22Rv1 (cell line): ENCODE results near the gene C2orf76.

ENCODE experiments used
- ZFX ChIP-seq: fragments of 450-650 bp; IDR thresholded peaks from 2 replicates; pipeline ENCODE4 v1.6.1; 2017; ENCODE audit warnings: antibody characterized with exemption, borderline replicate concordance
- TF ChIP-seq, protein P1 (sequence below): fragments of 450-650 bp; IDR thresholded peaks from 2 replicates; pipeline ENCODE4 v1.5.1; 2017; ENCODE audit warnings: mild to moderate bottlenecking

DNA sequence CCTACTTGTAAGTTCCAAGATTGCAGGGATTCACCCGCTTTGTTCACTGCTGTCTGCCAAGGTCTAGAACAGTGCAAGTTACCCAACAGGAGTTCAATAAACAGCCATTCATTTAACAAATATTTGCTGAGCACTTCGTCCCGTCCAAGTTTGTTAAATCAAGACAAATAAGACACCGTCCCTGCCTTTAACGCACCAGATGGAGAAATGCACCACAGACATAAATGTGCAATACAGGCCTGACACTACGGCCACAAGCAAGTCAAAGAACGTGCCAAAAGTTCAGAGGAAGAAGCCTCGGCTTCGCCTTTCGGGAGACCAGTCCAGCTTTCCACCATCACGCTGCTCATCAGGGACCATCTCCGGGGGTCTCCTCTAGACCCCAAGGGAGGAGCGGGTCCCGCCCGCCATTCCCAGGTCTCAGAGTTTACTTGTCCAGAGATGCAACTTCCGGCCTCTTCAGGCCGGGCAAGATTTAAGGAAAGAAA, 429 bp downstream of the C2orf76 start:
- TF ChIP-seq, protein P1, sequence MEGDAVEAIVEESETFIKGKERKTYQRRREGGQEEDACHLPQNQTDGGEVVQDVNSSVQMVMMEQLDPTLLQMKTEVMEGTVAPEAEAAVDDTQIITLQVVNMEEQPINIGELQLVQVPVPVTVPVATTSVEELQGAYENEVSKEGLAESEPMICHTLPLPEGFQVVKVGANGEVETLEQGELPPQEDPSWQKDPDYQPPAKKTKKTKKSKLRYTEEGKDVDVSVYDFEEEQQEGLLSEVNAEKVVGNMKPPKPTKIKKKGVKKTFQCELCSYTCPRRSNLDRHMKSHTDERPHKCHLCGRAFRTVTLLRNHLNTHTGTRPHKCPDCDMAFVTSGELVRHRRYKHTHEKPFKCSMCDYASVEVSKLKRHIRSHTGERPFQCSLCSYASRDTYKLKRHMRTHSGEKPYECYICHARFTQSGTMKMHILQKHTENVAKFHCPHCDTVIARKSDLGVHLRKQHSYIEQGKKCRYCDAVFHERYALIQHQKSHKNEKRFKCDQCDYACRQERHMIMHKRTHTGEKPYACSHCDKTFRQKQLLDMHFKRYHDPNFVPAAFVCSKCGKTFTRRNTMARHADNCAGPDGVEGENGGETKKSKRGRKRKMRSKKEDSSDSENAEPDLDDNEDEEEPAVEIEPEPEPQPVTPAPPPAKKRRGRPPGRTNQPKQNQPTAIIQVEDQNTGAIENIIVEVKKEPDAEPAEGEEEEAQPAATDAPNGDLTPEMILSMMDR = no peak
- no peak for TF ChIP-seq ZFX
